ENCODE data around the gene TBX22.
"Not testable (repeated sequence)": the region's sequence is repeated elsewhere in the genome, so short reads cannot be mapped to it uniquely, and the experiment has no call there.

Gene TBX22, protein sequence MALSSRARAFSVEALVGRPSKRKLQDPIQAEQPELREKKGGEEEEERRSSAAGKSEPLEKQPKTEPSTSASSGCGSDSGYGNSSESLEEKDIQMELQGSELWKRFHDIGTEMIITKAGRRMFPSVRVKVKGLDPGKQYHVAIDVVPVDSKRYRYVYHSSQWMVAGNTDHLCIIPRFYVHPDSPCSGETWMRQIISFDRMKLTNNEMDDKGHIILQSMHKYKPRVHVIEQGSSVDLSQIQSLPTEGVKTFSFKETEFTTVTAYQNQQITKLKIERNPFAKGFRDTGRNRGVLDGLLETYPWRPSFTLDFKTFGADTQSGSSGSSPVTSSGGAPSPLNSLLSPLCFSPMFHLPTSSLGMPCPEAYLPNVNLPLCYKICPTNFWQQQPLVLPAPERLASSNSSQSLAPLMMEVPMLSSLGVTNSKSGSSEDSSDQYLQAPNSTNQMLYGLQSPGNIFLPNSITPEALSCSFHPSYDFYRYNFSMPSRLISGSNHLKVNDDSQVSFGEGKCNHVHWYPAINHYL

DNA sequence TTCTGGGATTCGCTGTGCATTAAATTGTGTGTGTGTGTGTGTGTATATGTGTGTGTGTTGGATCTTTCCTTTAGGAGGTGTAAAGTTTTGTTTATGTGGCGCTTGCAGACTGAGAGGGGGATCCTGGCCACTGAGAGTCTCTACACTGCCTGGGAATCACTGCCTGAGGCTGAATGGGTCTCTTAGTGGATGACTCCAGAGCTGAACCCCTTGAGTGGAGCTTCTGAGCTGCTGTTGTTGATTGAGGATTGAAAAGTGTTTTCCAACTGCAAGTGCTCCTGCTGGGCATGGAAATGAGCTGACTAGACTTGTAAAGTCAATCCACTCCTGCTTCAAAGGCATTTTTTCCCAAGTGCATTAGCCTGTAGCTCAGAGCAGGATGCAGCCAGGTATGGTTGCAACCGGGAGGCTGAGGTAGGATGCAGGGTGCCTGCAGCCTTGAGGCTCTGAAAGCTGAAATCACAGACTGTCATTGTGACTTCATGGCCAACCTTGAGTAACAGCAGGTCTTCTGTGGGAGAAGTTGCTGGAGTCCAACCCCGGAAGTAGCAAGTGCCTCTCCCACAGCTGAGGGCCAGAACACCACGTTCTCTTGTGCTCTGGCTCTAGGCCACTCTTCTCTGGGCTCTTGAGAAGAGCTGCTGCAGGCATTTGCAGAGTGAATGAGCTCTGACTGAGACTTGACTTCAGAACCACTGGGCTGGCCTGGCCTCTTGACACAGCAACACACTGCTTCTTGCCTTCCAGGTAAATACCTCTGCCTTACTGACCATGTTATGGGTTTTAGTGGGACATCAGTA lies at the start of gene TBX22:
Gene TBX22 (plus strand): TSS at position 613 of the 800 bp plus-strand sequence. CDS start 7,517 bp downstream, outside the sequence.
- DNase-seq (ENCODE audit: low read depth in 2 of 3, low spot score in 1 of 3), result no peak

- DNase-seq (ENCODE audit: low read depth in 2 of 3, low spot score in 1 of 3), result no peak
Observed at GRCh38 chrX:79975605-79976004, 38.9 kb upstream of the TBX22 start.

DNA sequence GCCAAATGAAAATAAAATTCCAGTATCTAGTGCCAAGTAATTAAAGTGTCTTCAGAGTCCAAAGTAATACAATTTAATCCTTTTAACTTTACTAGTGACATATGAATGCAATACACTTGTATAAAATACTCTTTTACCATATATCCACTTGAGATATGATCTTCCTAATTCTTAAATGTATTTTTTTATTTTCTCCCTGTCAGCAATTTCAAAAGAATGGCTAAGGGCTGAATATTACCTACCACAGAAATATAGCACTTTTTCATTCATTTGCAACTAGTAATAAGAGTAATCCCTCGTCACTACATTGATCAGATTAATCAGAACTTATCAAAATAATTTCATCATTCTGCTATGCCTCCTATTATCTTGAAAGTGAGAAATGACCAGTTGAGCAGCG lies 10.1 kb upstream of the TBX22 start:
- no peak for DNase-seq (ENCODE audit: low read depth in 2 of 3, low spot score in 1 of 3)

DNA sequence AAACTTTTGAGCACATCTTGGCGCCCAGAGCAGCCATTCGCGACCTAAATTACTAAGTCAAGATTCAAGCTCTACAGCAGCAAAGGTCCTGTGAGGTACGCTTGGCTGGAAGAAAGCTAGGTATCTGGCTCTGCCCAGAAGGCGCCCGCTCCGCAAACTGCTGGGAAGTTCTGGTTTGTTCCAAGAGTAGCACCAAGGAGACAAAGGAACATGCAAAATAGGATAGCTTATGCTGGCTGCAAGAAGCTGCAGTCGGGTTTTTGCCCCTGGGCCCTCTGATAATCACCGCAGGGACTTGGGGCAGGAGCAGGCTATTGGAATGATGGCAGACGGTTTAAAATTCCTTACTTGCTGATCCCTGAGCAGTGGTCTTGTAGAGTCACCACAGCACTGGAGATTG lies 3.0 kb upstream of the TBX22 start:
- DNase-seq (ENCODE audit: low read depth in 2 of 3, low spot score in 1 of 3), result no peak

DNA sequence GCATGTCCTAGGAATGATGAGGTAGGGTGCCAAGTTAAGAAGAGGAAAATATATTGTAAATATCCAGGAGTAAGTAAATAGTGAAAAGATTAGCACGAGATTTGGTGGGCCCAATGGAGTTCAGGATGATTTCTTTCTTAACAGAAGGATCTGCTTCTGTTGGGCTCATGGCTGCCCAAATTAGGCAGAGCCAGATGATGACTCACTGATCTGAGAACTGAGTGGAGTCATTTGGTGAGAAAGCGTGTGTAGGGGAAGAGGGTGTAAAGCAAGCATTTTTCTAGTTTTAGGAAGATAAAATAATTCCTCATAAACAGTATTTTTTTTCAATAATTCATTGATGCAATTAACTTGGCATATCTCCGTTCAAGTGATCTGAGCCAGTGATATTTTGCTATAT lies 1.6 kb downstream of the TBX22 start:
- no peak for DNase-seq (ENCODE audit: low read depth in 2 of 3, low spot score in 1 of 3)

GRCh38 chrX:80021621-80022020 lies 7.1 kb downstream of the TBX22 start:
- DNase-seq (ENCODE audit: low read depth in 2 of 3, low spot score in 1 of 3), result no peak

DNA sequence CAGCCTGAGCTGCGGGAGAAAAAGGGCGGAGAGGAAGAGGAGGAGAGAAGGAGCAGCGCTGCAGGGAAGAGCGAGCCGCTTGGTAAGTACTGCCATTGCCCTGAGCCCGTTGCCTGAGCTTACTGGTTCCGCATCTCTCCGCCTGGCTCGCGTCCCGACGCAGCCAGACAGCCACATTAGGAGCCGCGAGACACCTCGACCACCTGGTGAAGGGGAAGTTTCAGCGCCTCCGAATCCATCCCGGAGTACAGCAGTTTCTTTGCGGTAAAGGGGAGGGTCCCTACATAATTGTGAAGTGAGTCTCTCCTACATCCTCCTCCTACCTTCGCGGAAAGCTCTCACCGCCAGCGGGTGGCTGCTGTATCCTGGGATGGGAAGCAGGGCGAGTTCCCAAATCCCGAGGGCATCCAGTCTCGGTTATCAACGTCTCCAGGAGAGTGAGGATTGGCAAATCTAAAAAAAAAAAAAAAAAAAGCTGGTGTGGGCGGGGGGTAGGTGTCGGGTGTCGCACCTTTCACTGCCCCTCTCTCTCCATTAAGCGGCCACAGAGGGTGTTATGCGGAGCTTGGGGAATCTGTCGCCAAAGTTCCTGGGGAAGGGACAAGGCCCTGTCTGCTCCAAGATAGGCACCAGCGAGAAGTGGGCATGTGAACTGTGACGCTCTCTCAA lies 7.9 kb downstream of the TBX22 start:
- no peak for DNase-seq (ENCODE audit: low read depth in 2 of 3, low spot score in 1 of 3)

- no peak for DNase-seq (ENCODE audit: low read depth in 2 of 3, low spot score in 1 of 3)
Observed at GRCh38 chrX:80026116-80026515, 11.6 kb downstream of the TBX22 start.

DNA sequence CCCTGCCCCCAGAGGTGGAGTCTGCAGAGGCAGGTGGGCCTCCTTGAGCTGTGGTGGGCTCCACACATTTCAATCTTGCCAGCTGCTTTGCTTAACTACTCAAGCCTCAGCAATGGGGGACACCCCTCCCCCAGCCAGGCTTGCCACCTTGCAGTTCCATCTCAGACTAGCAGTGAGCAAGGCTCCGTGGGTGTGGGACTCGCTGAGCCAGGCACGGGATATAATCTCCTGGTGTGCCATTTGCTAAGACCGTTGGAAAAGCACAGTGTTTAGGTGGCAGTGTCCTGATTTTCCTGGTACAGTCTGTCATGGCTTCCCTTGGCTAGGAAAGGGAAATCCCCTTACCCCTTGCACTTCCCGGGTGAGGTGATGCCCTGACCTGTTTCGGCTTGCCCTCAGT lies 51.6 kb downstream of the TBX22 start:
- DNase-seq (ENCODE audit: low read depth in 2 of 3, low spot score in 1 of 3), result not testable (repeated sequence)

DNA sequence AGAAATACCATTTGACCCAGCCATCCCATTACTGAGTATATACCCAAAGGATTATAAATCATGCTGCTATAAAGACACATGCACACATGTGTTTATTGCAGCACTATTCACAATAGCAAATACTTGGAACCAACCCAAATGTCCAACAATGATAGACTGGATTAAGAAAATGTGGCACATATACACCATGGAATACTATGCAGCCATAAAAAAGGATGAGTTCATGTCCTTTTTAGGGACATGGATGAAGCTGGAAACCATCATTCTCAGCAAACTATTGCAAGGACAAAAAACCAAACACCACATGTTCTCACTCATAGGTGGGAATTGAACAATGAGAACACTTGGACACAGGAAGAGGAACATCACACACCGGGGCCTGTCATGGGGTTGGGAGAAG lies 61.1 kb downstream of the TBX22 start:
- DNase-seq (ENCODE audit: low read depth in 2 of 3, low spot score in 1 of 3), result not testable (repeated sequence)
